AG04449 (cell line): Measurements from ENCODE around the gene C4BPB.

ENCODE experiments used
- CTCF ChIA-PET: fragments of 350-600 bp; formaldehyde crosslinking; extraction: SDS; loops from one replicate; lab custom pipeline; 2021; ENCODE audit warnings: antibody characterized with exemption; lab: Yijun Ruan, JAX
- POLR2A ChIA-PET: fragments of 400-600, 350-600 bp; formaldehyde crosslinking; extraction: SDS; loops from one replicate; lab custom pipeline; 2020; ENCODE audit warnings: antibody characterized with exemption, inconsistent platforms; lab: Yijun Ruan, JAX
- DNase-seq: peaks from one replicate; pipeline ENCODE4 v3.0.0-alpha.2; 2010; ENCODE audit warnings: low read depth, low spot score
- H3K4me3 ChIP-seq: 2 replicates; pipeline ENCODE4 v1.5.1; 2011; ENCODE audit warnings: low read depth, mild to moderate bottlenecking, control low read depth, low read length
- TF ChIP-seq, protein P1 (sequence below): IDR thresholded peaks from one replicate; pipeline ENCODE4 v1.5.1; 2011; ENCODE audit warnings: mild to moderate bottlenecking, moderate library complexity, low read length, control low read depth, inconsistent platforms; ENCODE audit not compliant: insufficient read depth; ENCODE audit errors: missing control alignments

The C4BPB gene

DNA sequence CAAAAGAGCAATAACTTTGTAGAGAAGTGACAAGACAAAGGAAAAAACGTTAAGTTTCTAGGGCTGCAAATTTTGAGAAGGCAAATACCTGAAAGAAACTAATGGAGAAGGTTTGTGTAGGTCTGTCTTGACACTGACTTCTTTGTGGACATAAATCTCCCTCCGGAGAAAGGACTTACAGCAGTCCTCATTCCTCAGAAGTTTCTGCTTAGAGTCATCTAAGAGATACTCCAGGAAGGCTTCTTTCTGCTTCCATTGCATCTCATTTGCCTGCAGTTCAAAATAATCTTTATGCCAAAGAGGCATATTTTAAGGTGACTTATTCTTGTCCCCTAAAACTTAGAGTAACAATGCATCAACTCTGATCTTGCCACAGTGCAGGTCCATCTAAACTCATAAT is 4.4 kb upstream of the C4BPB start:
- POLR2A ChIA-PET, result interaction anchor here (0.6 kb wide), 1 partner anchor 160 kb away, joined by 3 read pairs; no protein-coding TSS in a partner anchor
- no peak for DNase-seq
- H3K4me3 ChIP-seq, result no peak overlapping the region
- TF ChIP-seq, protein P1, sequence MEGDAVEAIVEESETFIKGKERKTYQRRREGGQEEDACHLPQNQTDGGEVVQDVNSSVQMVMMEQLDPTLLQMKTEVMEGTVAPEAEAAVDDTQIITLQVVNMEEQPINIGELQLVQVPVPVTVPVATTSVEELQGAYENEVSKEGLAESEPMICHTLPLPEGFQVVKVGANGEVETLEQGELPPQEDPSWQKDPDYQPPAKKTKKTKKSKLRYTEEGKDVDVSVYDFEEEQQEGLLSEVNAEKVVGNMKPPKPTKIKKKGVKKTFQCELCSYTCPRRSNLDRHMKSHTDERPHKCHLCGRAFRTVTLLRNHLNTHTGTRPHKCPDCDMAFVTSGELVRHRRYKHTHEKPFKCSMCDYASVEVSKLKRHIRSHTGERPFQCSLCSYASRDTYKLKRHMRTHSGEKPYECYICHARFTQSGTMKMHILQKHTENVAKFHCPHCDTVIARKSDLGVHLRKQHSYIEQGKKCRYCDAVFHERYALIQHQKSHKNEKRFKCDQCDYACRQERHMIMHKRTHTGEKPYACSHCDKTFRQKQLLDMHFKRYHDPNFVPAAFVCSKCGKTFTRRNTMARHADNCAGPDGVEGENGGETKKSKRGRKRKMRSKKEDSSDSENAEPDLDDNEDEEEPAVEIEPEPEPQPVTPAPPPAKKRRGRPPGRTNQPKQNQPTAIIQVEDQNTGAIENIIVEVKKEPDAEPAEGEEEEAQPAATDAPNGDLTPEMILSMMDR, result no peak
- CTCF ChIA-PET, result interaction anchor here (0.7 to 3.8 kb wide), 16 partner anchors 9 to 435 kb away, joined by 3 to 65 read pairs (median 6); no protein-coding TSS in a partner anchor

DNA sequence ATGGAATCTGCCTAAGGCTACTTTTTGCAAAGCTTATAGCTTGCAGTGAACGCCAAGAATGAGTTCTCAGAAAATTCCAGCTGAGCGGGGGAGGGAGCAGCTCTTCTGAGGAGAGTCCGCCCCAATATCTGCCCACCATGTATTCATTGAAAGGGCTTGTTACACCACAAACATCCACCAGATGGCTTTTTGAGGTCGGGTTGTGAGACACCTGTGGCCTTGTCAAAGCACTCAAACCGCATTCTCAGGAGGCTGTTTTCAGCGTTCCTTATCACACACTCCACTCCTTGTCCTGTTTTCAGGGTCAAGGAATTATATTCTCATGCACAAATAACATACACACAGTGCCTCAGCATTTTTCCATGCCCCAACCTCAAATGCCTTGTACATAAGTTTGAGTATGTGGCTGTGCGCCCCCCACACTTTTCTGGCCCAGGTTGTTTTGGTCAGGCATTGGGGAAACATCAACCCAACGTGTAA is 3.9 kb upstream of the C4BPB start:
- H3K4me3 ChIP-seq, result no peak overlapping the region
- POLR2A ChIA-PET, result interaction anchor here (0.6 kb wide), 1 partner anchor 160 kb away, joined by 3 read pairs; no protein-coding TSS in a partner anchor
- CTCF ChIA-PET, result interaction anchor here (0.6 to 3.8 kb wide), 16 partner anchors 9 to 668 kb away, joined by 3 to 65 read pairs (median 6); no protein-coding TSS in a partner anchor
- DNase-seq, result no peak
- TF ChIP-seq, protein P1, result peak; percentile 44

DNA sequence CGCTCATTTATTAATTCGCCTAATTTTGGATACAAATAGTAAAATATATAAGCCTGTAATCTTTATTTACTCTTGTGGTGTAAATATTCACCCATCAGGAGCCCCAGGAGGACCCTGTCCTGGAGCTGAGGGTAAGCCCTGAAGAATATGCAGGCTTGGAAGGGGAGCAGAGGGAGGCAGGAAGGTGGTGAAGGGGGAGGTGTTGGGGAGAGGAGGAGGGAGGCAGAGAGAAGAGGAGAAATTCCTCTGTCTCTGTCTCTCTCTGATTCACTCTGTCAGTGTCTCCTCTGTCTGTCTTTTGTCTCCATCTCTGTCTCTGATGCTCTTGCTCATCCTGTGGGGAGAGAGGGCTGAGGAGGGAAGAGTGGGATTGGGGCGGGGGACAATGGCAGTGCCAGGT is 2.8 kb upstream of the C4BPB start:
- DNase-seq, result no peak
- TF ChIP-seq, protein P1, result no peak
- H3K4me3 ChIP-seq, result no peak overlapping the region
- ChIA-PET CTCF (interaction anchor here (3.4 to 3.8 kb wide), 2 partner anchors 315 to 319 kb away, joined by 25 to 65 read pairs; no protein-coding TSS in a partner anchor), POLR2A (no interaction called here)

DNA sequence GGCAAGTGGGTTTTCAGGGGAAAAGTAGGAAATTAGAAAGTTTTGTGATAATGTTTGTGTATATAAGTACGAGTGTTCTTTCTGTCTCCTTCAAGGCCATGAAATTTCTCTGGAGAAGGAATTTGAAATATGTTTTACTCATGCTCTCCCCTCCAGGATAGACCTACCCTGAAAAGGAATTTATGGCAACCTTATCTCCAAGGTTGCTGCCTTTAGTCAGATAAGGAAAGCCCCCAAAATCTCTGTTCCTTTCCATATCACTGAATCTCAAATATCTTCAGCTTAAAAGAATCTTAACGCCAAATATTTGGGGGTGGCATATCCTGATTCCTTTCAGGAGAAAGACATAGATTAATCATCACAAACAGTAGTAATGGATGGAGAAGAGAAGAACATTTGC is 499 bp upstream of the C4BPB start:
- ChIA-PET CTCF (interaction anchor here (1.0 to 3.3 kb wide), 3 partner anchors 8 to 317 kb away, joined by 3 to 13 read pairs (median 8); no protein-coding TSS in a partner anchor), POLR2A (no interaction called here)

DNA sequence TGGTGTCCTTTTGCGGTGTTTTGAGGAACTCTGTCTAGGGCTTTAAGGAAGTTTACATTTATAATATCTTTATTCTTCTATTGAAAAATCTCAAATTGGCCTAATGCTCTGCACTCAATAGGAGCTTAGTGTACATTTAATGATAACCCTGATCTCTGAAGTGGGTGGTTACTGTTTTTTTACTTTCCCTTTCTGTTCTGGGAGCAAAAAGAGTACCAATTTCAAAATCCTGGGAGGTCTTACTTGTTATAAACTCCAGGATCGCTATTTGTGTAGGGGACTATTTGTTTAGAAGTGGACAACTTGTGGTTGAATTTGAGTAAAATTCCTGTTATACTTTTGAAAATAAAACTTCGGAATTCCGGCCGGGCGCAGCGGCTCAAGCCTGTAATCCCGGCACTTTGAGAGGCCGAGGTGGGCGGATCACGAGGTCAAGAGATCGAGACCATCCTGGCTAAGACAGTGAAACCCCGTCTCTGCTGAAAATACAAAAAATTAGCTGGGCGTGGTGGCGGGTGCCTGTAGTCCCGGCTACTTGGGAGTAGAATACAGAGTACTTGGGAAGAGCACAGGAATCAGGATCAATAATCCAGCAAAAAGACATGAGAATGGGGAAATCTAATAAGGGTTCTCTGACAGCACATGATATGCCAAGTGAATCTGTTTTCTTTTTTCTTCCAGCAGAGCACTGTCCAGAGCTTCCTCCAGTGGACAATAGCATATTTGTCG is 1.1 kb downstream of the C4BPB start:
- no peak for DNase-seq
- TF ChIP-seq, protein P1, result no peak
- ChIA-PET POLR2A (no interaction called here), CTCF (interaction anchor here (3.2 to 3.3 kb wide), 2 partner anchors 11 to 315 kb away, joined by 8 to 13 read pairs; no protein-coding TSS in a partner anchor)
- H3K4me3 ChIP-seq, result no peak overlapping the region

More for the DNA sequence above, 499 bp upstream of the C4BPB start:
- no peak for DNase-seq
- TF ChIP-seq, protein P1, result no peak
- H3K4me3 ChIP-seq, result no peak overlapping the region
